Spleen (tissue), 11 donors: ENCODE data around the gene ABCA13. TPM values are rescaled to one million over a fixed set of nuclear protein-coding genes. Genes with fewer than 3 reads are reported as not detected.
A peak's percentile ranks its signal among the peaks of the same experiment; 100 is the strongest.

Experiments used
- DNase-seq: peaks from one replicate; pipeline ENCODE4 v3.0.0-alpha.2; 2020
- H3K27ac ChIP-seq, 8 donors: fragments of 200-600 bp; sonication (generic) in 7 of 8; 1 replicate in 4 of 8; 2 replicates in 4 of 8; pipeline versions ENCODE4 v1.5.0 to v1.8.0; 2016 to 2021; ENCODE audit warnings: inconsistent platforms in 4 of 8, mild to moderate bottlenecking in 4 of 8, moderate library complexity in 1 of 8
- H3K27me3 ChIP-seq, 7 donors: fragments of 200-600 bp; sonication (generic) in 6 of 7; replicated peaks in 1 of 7; 1 replicate in 4 of 7; 2 replicates in 3 of 7; pipeline versions ENCODE4 v1.5.0 to v1.8.0; 2016 to 2021; ENCODE audit warnings: inconsistent platforms in 3 of 7, mild to moderate bottlenecking in 1 of 7
- H3K36me3 ChIP-seq, 6 donors: fragments of 200-600 bp; sonication (generic) in 5 of 6; 1 replicate in 4 of 6; 2 replicates in 2 of 6; pipeline versions ENCODE4 v1.5.0 to v1.8.0; 2016 to 2021; ENCODE audit warnings: inconsistent platforms in 2 of 6
- H3K4me1 ChIP-seq, 6 donors: fragments of 200-600 bp; sonication (generic) in 5 of 6; 1 replicate in 3 of 6; 2 replicates in 3 of 6; pipeline versions ENCODE4 v1.5.0 to v1.8.0; 2016 to 2021; ENCODE audit warnings: inconsistent platforms in 3 of 6
- H3K4me3 ChIP-seq, 8 donors: fragments of 200-600 bp; sonication (generic) in 7 of 8; 1 replicate in 4 of 8; 2 replicates in 4 of 8; pipeline versions ENCODE4 v1.5.0 to v1.8.0; 2016 to 2021; ENCODE audit warnings: inconsistent platforms in 4 of 8, mild to moderate bottlenecking in 4 of 8, moderate library complexity in 2 of 8
- H3K9me3 ChIP-seq, 8 donors: fragments of 200-600 bp; sonication (generic) in 7 of 8; 1 replicate in 4 of 8; 2 replicates in 4 of 8; pipeline versions ENCODE4 v1.5.0 to v1.8.0; 2016 to 2021; ENCODE audit warnings: inconsistent platforms in 4 of 8
- POLR2A ChIP-seq, 3 donors: fragments of 450-650 bp; IDR thresholded peaks; one replicate each; pipeline ENCODE4 v1.5.1; 2017; ENCODE audit warnings: antibody characterized with exemption in 3 of 3, mild to moderate bottlenecking in 1 of 3
- POLR2AphosphoS5 ChIP-seq, 3 donors: sonication (generic); formaldehyde crosslinking; IDR thresholded peaks; one replicate each; pipeline ENCODE4 v1.5.1; 2017; ENCODE audit warnings: antibody characterized with exemption in 3 of 3
- WGBS, 5 donors: extraction: QIAGEN DNeasy Blood & Tissue Kit in 3 of 5; methylation state at CpG; one replicate each; pipeline versions ENCODE4 v1.1.5 to v1.1.7; 2013 to 2018; 5-methylcytosine and 5-hydroxymethylcytosine counted together
- intact Hi-C: fragments of 100-400 bp; cut with DNase I; formaldehyde crosslinking; loops from one replicate; pipeline ENCODE4 v1.15.0; 2023; ENCODE audit warnings: low total_unique reads
- polyA plus RNA-seq, 3 donors: library from polyadenylated mRNA; stranded (reverse); fragments of 200-250 nt; gene quantifications; one replicate each; pipeline ENCODE4 v1.2.1, GENCODE V29; 2013
- total RNA-seq, 7 donors: library from RNA; depleted of rRNA in 3 of 7; stranded (reverse); fragments of >200 nt in 3 of 7; fragmentation: NEBNext Ultra II Directional in 4 of 7; extraction: Animal tissue kit (Norgen Biotek cat#: 25700) in 4 of 7; gene quantifications; one replicate each; pipeline versions ENCODE4 v1.1.0 to v1.2.1, GENCODE V29; 2016 to 2021
- TF ChIP-seq, protein P1 (sequence below), 11 experiments: fragments of 200-600 bp in 7 of 11; fragments of 450-650 bp in 4 of 11; sonication (generic) in 4 of 11; IDR thresholded peaks in 8 of 11; conservative IDR thresholded peaks in 3 of 11; 1 replicate in 7 of 11; 2 replicates in 4 of 11; pipeline versions ENCODE4 v1.4.0 to v1.8.0; 2016 to 2021; ENCODE audit warnings: antibody characterized with exemption in 11 of 11, inconsistent platforms in 4 of 11, mild to moderate bottlenecking in 1 of 11
- donor health status: healthy with polysubstance abuse.
- donor health status: DM: no; HTN: no; CAD: no; lungs with moderate emphysema.
- donor health status: DM: no; HTN: no; CAD: no.
- donor health status: Bipolar disorder and iron deficiency.
- donor health status: healthy.
- donor health status: DM: no; HTN: no; CAD: no.
- donor health status: DM: yes; HTN: yes; CAD: no.

ABCA13 gene
- total and polyA plus RNA-seq, 10 donors = 0.02 to 19.0 (median 1.8) TPM

DNA sequence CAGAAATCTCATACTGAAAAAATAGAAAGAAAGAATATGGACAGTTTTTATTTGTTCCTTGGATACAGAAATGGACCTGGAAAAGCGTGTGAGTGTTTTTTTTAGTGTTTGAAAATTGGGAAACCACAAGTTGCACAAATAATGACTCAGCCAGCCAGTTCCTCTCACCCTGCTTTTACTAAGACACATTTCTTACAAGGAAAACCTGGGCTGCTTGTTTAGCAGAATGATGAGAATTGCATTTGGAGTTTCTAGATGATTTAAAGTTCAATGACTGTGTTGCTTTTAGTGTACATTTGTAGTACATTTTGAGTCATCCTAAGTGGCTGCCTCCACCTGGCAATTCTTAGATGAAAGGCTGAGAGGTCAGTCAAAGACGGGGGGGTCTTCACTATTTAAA lies 218.7 kb downstream of the ABCA13 start:
- intact Hi-C loops = no loop called here
- peaks cover 0 to 29% (median 6%) of the 10 kb centered on the region in 6 donors for H3K4me1 ChIP-seq
- TF ChIP-seq POLR2AphosphoS5 (IDR thresholded peaks at IDR 0.05) = no peak
- TF ChIP-seq, protein P1, sequence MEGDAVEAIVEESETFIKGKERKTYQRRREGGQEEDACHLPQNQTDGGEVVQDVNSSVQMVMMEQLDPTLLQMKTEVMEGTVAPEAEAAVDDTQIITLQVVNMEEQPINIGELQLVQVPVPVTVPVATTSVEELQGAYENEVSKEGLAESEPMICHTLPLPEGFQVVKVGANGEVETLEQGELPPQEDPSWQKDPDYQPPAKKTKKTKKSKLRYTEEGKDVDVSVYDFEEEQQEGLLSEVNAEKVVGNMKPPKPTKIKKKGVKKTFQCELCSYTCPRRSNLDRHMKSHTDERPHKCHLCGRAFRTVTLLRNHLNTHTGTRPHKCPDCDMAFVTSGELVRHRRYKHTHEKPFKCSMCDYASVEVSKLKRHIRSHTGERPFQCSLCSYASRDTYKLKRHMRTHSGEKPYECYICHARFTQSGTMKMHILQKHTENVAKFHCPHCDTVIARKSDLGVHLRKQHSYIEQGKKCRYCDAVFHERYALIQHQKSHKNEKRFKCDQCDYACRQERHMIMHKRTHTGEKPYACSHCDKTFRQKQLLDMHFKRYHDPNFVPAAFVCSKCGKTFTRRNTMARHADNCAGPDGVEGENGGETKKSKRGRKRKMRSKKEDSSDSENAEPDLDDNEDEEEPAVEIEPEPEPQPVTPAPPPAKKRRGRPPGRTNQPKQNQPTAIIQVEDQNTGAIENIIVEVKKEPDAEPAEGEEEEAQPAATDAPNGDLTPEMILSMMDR (IDR thresholded peaks at IDR 0.05 in 8 of 11, conservative IDR thresholded peaks at IDR 0.05 in 3 of 11) = no peak
- no peak for TF ChIP-seq POLR2A (IDR thresholded peaks at IDR 0.05)
- no peak for DNase-seq
- H3K36me3 ChIP-seq = no peaks in the 10 kb centered on the region
- H3K9me3 ChIP-seq = no peaks in the 10 kb centered on the region
- no peaks in the 10 kb centered on the region for H3K27me3 ChIP-seq
- peak overlapping the region in 7 of 8 donors; percentile 49 to 88 (median 75) for H3K27ac ChIP-seq
- H3K4me3 ChIP-seq = peak overlapping the region in 1 of 8 donors; percentile 35
- WGBS, 5 donors = 23 to 34% (median 27%) methylated on average over 2 of the region's 2 CpGs

DNA sequence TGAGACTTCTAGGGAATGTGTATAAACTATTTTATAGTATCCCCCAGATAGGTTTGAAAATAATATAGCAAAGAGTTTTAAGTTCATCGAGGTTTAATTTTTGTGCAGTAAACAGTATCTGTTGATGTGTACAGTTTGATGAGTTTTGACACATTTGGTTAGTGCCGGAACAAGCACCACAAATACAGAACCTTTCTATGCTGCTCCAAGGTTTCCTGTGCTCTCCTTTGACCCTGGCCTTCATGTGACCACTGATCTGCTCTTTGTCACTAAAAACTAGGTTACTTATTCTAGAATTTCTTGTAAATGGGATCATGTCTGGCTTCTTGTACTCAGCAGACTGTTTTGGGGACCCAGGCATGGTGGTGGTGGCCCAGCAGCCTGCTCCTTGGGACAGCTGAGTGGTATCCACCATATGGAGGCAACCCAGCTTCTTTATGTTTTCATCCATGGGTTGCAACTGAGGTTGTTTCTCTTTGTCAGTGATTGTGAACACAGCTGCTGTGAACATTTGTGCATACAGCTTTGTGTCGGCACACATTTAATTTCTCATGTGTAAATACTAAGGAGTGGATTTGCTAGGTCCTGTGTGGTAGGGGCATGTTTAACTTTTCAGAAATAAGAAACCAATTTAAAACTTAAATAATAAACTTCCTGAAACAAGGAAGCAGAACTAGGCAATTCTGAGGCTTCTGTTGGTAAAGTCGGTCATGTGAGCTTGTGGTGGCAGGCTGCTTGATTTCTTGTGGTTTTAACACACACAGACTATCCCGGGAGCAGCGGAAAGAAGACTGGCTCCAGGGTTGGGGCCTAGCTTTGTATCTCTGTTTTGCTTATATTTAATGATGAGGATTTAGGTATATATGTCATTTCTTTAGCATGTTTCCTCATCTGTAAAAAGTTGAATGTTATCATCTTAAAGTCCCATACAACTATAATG lies 219.4 kb downstream of the ABCA13 start:
- Histone ChIP-seq H3K4me1 (peaks cover 0 to 29% (median 6%) of the 10 kb centered on the region in 6 donors), H3K4me3 (peak overlapping the region in 1 of 8 donors; percentile 35), H3K9me3 (no peaks in the 10 kb centered on the region), H3K27ac (peak overlapping the region in 7 of 8 donors; percentile 49 to 88 (median 75)), H3K36me3 (no peaks in the 10 kb centered on the region), H3K27me3 (no peaks in the 10 kb centered on the region)
- 29 to 44% (median 37%) methylated on average over 6 of the region's 6 CpGs for WGBS, 5 donors
- no peak for TF ChIP-seq POLR2AphosphoS5 (IDR thresholded peaks at IDR 0.05)
- TF ChIP-seq, protein P1 (IDR thresholded peaks at IDR 0.05 in 8 of 11, conservative IDR thresholded peaks at IDR 0.05 in 3 of 11) = no peak
- no peak for TF ChIP-seq POLR2A (IDR thresholded peaks at IDR 0.05)
- intact Hi-C loops = no loop called here
- DNase-seq = peak; percentile 69

DNA sequence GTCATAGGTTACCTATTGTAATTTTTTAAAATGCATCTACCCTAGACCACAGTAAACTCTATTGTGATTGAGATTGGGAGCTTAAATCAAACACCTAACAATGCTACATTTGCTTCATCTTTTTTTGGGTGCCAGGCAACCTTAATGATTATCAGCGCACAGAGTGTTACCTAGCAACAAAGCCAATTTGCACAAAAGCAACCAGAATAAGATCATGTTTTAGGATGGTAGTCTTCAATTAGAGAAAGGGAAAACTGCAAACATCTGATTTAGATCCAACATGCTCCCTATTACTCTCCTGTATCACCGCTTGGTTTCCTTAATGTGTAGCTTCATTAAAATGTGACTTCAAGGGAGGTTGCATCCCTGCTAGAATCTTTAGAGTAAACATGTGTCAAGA lies 226.9 kb downstream of the ABCA13 start:
- Histone ChIP-seq H3K27ac (no peak overlapping the region), H3K4me3 (no peak overlapping the region), H3K9me3 (no peaks in the 10 kb centered on the region), H3K4me1 (no peaks in the 10 kb centered on the region), H3K27me3 (no peaks in the 10 kb centered on the region), H3K36me3 (peaks cover 0 to 8% (median 0%) of the 10 kb centered on the region in 6 donors)
- DNase-seq = no peak
- WGBS, 5 donors = 94 to 100% (median 96%) methylated on average over 2 of the region's 2 CpGs
- intact Hi-C loops = no loop called here
- TF ChIP-seq, protein P1 (IDR thresholded peaks at IDR 0.05 in 8 of 11, conservative IDR thresholded peaks at IDR 0.05 in 3 of 11) = no peak
- TF ChIP-seq POLR2A (IDR thresholded peaks at IDR 0.05) = no peak
- TF ChIP-seq POLR2AphosphoS5 (IDR thresholded peaks at IDR 0.05) = no peak

DNA sequence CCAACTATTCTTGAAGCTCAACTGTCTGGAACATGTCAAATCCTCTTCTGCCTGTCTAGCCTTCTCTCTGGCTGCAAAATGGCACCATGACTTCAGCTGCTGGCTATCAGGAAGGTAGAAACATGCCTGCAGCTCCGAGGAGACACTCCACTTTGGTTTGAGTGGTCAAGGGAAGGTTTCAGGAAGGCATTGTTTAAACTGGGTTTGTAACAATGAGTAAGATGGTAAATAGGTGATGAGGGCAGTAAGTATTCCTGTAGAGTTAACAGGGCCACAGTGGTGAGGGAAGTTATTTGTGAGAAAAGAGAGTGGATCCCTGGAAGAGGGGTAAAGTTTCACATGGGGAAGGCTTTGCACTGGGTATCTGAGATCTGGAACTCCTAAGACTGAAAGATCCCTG lies 231.5 kb downstream of the ABCA13 start:
- H3K36me3 ChIP-seq = peaks cover 0 to 16% (median 0%) of the 10 kb centered on the region in 6 donors
- H3K27me3 ChIP-seq = no peaks in the 10 kb centered on the region
- H3K27ac ChIP-seq = no peak overlapping the region
- H3K9me3 ChIP-seq = no peaks in the 10 kb centered on the region
- TF ChIP-seq, protein P1 (IDR thresholded peaks at IDR 0.05 in 8 of 11, conservative IDR thresholded peaks at IDR 0.05 in 3 of 11) = no peak
- no peak for TF ChIP-seq POLR2AphosphoS5 (IDR thresholded peaks at IDR 0.05)
- TF ChIP-seq POLR2A (IDR thresholded peaks at IDR 0.05) = no peak
- WGBS, 5 donors = 62 to 73% (median 73%) methylated on average over 1 of the region's 1 CpG
- no peak overlapping the region for H3K4me3 ChIP-seq
- H3K4me1 ChIP-seq = no peaks in the 10 kb centered on the region
- intact Hi-C loops = no loop called here
- DNase-seq = no peak
